ENCODE measurements around the gene PDLIM5. TPM values are rescaled to one million over a fixed set of nuclear protein-coding genes. Genes with fewer than 3 reads are reported as not detected.
A peak's percentile ranks its signal among the peaks of the same experiment; 100 is the strongest.

PDLIM5 gene
- total and polyA plus RNA-seq, 5 donors from 2014 or later: 36.5 to 64.5 (median 45.3) TPM

GRCh38 chr4:94515365-94515764 is 63.6 kb downstream of the PDLIM5 start:
- no peaks in the 10 kb centered on the region for H3K27me3 Mint-ChIP-seq
- no peaks in the 10 kb centered on the region for H3K9me3 ChIP-seq (ENCODE audit: control insufficient read depth in 2 of 2, low read length in 2 of 2)
- no peaks in the 10 kb centered on the region for H3K4me1 ChIP-seq (ENCODE audit: control insufficient read depth, insufficient read depth, low read length, poor library complexity, severe bottlenecking)
- no peak overlapping the region for H3K27ac Mint-ChIP-seq
- no peak for DNase-seq
- ATAC-seq (ENCODE audit: low read depth in 2 of 2): no peak
- H3K27ac ChIP-seq (ENCODE audit: insufficient read depth, low read length, poor library complexity, severe bottlenecking): no peak overlapping the region
- H3K4me3 ChIP-seq (ENCODE audit: low read depth, low read length): no peak overlapping the region
- H3K9me3 Mint-ChIP-seq: peaks cover 0 to 3% (median 0%) of the 10 kb centered on the region in 7 donors
- H3K27me3 ChIP-seq (ENCODE audit: control insufficient read depth, insufficient read depth, low read length): no peaks in the 10 kb centered on the region
- H3K4me3 Mint-ChIP-seq: no peak overlapping the region
- peaks cover 7% of the 10 kb centered on the region for H3K36me3 Mint-ChIP-seq
- H3K4me1 Mint-ChIP-seq: peaks cover 7 to 25% (median 13%) of the 10 kb centered on the region in 4 donors
- no peaks in the 10 kb centered on the region for H3K36me3 ChIP-seq (ENCODE audit: control insufficient read depth, insufficient read depth, low read length)

GRCh38 chr4:94516067-94516466 is 64.3 kb downstream of the PDLIM5 start:
- Histone ChIP-seq H3K4me3 (ENCODE audit: low read depth, low read length) (no peak overlapping the region), H3K36me3 (ENCODE audit: control insufficient read depth, insufficient read depth, low read length) (no peaks in the 10 kb centered on the region), H3K27me3 (ENCODE audit: control insufficient read depth, insufficient read depth, low read length) (no peaks in the 10 kb centered on the region), H3K4me1 (ENCODE audit: control insufficient read depth, insufficient read depth, low read length, poor library complexity, severe bottlenecking) (no peaks in the 10 kb centered on the region), H3K27ac (ENCODE audit: insufficient read depth, low read length, poor library complexity, severe bottlenecking) (no peak overlapping the region), H3K9me3 (ENCODE audit: control insufficient read depth in 2 of 2, low read length in 2 of 2) (no peaks in the 10 kb centered on the region)
- peaks cover 0 to 3% (median 0%) of the 10 kb centered on the region in 7 donors for H3K9me3 Mint-ChIP-seq
- no peak overlapping the region for H3K27ac Mint-ChIP-seq
- H3K4me3 Mint-ChIP-seq: no peak overlapping the region
- peaks cover 8 to 28% (median 15%) of the 10 kb centered on the region in 4 donors for H3K4me1 Mint-ChIP-seq
- peaks cover 6% of the 10 kb centered on the region for H3K36me3 Mint-ChIP-seq
- H3K27me3 Mint-ChIP-seq: no peaks in the 10 kb centered on the region
- ATAC-seq (ENCODE audit: low read depth in 2 of 2) (no peak), DNase-seq (no peak)

- H3K36me3 Mint-ChIP-seq: peaks cover 6% of the 10 kb centered on the region
- H3K27me3 Mint-ChIP-seq: no peaks in the 10 kb centered on the region
- no peaks in the 10 kb centered on the region for H3K9me3 Mint-ChIP-seq
- H3K27me3 ChIP-seq (ENCODE audit: control insufficient read depth, insufficient read depth, low read length): no peaks in the 10 kb centered on the region
- no peak overlapping the region for H3K4me3 ChIP-seq (ENCODE audit: low read depth, low read length)
- H3K9me3 ChIP-seq (ENCODE audit: control insufficient read depth in 2 of 2, low read length in 2 of 2): no peaks in the 10 kb centered on the region
- no peak overlapping the region for H3K27ac Mint-ChIP-seq
- no peaks in the 10 kb centered on the region for H3K36me3 ChIP-seq (ENCODE audit: control insufficient read depth, insufficient read depth, low read length)
- DNase-seq: no peak
- no peak for ATAC-seq (ENCODE audit: low read depth in 2 of 2)
- no peak overlapping the region for H3K27ac ChIP-seq (ENCODE audit: insufficient read depth, low read length, poor library complexity, severe bottlenecking)
- H3K4me1 ChIP-seq (ENCODE audit: control insufficient read depth, insufficient read depth, low read length, poor library complexity, severe bottlenecking): no peaks in the 10 kb centered on the region
- no peak overlapping the region for H3K4me3 Mint-ChIP-seq
- peaks cover 15 to 29% (median 17%) of the 10 kb centered on the region in 4 donors for H3K4me1 Mint-ChIP-seq
Observed at GRCh38 chr4:94516999-94517398, 65.3 kb downstream of the PDLIM5 start.

- H3K27me3 ChIP-seq (ENCODE audit: control insufficient read depth, insufficient read depth, low read length): no peaks in the 10 kb centered on the region
- no peaks in the 10 kb centered on the region for H3K27me3 Mint-ChIP-seq
- no peak overlapping the region for H3K27ac ChIP-seq (ENCODE audit: insufficient read depth, low read length, poor library complexity, severe bottlenecking)
- H3K4me1 Mint-ChIP-seq: peaks cover 15 to 29% (median 17%) of the 10 kb centered on the region in 4 donors
- no peak overlapping the region for H3K4me3 ChIP-seq (ENCODE audit: low read depth, low read length)
- peaks cover 6% of the 10 kb centered on the region for H3K36me3 Mint-ChIP-seq
- H3K4me1 ChIP-seq (ENCODE audit: control insufficient read depth, insufficient read depth, low read length, poor library complexity, severe bottlenecking): no peaks in the 10 kb centered on the region
- no peak overlapping the region for H3K4me3 Mint-ChIP-seq
- H3K27ac Mint-ChIP-seq: no peak overlapping the region
- no peak for DNase-seq
- H3K9me3 ChIP-seq (ENCODE audit: control insufficient read depth in 2 of 2, low read length in 2 of 2): no peaks in the 10 kb centered on the region
- no peak for ATAC-seq (ENCODE audit: low read depth in 2 of 2)
- H3K9me3 Mint-ChIP-seq: no peaks in the 10 kb centered on the region
- no peaks in the 10 kb centered on the region for H3K36me3 ChIP-seq (ENCODE audit: control insufficient read depth, insufficient read depth, low read length)
Observed at GRCh38 chr4:94517492-94517891, 65.8 kb downstream of the PDLIM5 start.

GRCh38 chr4:94519019-94519418 is 67.3 kb downstream of the PDLIM5 start:
- peaks cover 2% of the 10 kb centered on the region for H3K36me3 ChIP-seq (ENCODE audit: control insufficient read depth, insufficient read depth, low read length)
- Mint-ChIP-seq H3K9me3 (no peaks in the 10 kb centered on the region), H3K4me1 (peaks cover 11 to 23% (median 18%) of the 10 kb centered on the region in 4 donors), H3K27ac (peak overlapping the region in 1 of 3 donors; percentile 37), H3K4me3 (peak overlapping the region in 1 of 4 donors; percentile 6), H3K36me3 (no peaks in the 10 kb centered on the region), H3K27me3 (no peaks in the 10 kb centered on the region)
- H3K4me3 ChIP-seq (ENCODE audit: low read depth, low read length): no peak overlapping the region
- ATAC-seq (ENCODE audit: low read depth in 2 of 2) (no peak), DNase-seq (no peak)
- H3K27me3 ChIP-seq (ENCODE audit: control insufficient read depth, insufficient read depth, low read length): no peaks in the 10 kb centered on the region
- H3K9me3 ChIP-seq (ENCODE audit: control insufficient read depth in 2 of 2, low read length in 2 of 2): no peaks in the 10 kb centered on the region
- no peak overlapping the region for H3K27ac ChIP-seq (ENCODE audit: insufficient read depth, low read length, poor library complexity, severe bottlenecking)
- no peaks in the 10 kb centered on the region for H3K4me1 ChIP-seq (ENCODE audit: control insufficient read depth, insufficient read depth, low read length, poor library complexity, severe bottlenecking)

- H3K27me3 Mint-ChIP-seq: no peaks in the 10 kb centered on the region
- Histone ChIP-seq H3K36me3 (ENCODE audit: control insufficient read depth, insufficient read depth, low read length) (peaks cover 2% of the 10 kb centered on the region), H3K27ac (ENCODE audit: insufficient read depth, low read length, poor library complexity, severe bottlenecking) (no peak overlapping the region), H3K4me3 (ENCODE audit: low read depth, low read length) (no peak overlapping the region), H3K27me3 (ENCODE audit: control insufficient read depth, insufficient read depth, low read length) (no peaks in the 10 kb centered on the region), H3K9me3 (ENCODE audit: control insufficient read depth in 2 of 2, low read length in 2 of 2) (no peaks in the 10 kb centered on the region), H3K4me1 (ENCODE audit: control insufficient read depth, insufficient read depth, low read length, poor library complexity, severe bottlenecking) (no peaks in the 10 kb centered on the region)
- no peak overlapping the region for H3K27ac Mint-ChIP-seq
- no peak overlapping the region for H3K4me3 Mint-ChIP-seq
- no peak for DNase-seq
- no peaks in the 10 kb centered on the region for H3K9me3 Mint-ChIP-seq
- peaks cover 3% of the 10 kb centered on the region for H3K36me3 Mint-ChIP-seq
- no peak for ATAC-seq (ENCODE audit: low read depth in 2 of 2)
- peaks cover 11 to 22% (median 17%) of the 10 kb centered on the region in 4 donors for H3K4me1 Mint-ChIP-seq
Observed at GRCh38 chr4:94519925-94520789, 68.4 kb downstream of the PDLIM5 start.

- ATAC-seq (ENCODE audit: low read depth in 2 of 2): no peak
- no peak for DNase-seq
- Mint-ChIP-seq H3K27me3 (no peaks in the 10 kb centered on the region), H3K36me3 (peaks cover 7% of the 10 kb centered on the region), H3K9me3 (no peaks in the 10 kb centered on the region), H3K4me1 (peaks cover 11 to 31% (median 20%) of the 10 kb centered on the region in 4 donors), H3K27ac (no peak overlapping the region), H3K4me3 (no peak overlapping the region)
- H3K4me1 ChIP-seq (ENCODE audit: control insufficient read depth, insufficient read depth, low read length, poor library complexity, severe bottlenecking): no peaks in the 10 kb centered on the region
- no peak overlapping the region for H3K4me3 ChIP-seq (ENCODE audit: low read depth, low read length)
- H3K9me3 ChIP-seq (ENCODE audit: control insufficient read depth in 2 of 2, low read length in 2 of 2): no peaks in the 10 kb centered on the region
- no peaks in the 10 kb centered on the region for H3K27me3 ChIP-seq (ENCODE audit: control insufficient read depth, insufficient read depth, low read length)
- no peak overlapping the region for H3K27ac ChIP-seq (ENCODE audit: insufficient read depth, low read length, poor library complexity, severe bottlenecking)
- peaks cover 2% of the 10 kb centered on the region for H3K36me3 ChIP-seq (ENCODE audit: control insufficient read depth, insufficient read depth, low read length)
Observed at GRCh38 chr4:94523033-94523580, 71.4 kb downstream of the PDLIM5 start.
